ENCODE measurements around the gene OR6C2. TPM values are rescaled to one million over a fixed set of nuclear protein-coding genes. Genes with fewer than 3 reads are reported as not detected.
"Not testable (repeated sequence)": the region's sequence is repeated elsewhere in the genome, so short reads cannot be mapped to it uniquely, and the experiment has no call there.

The OR6C2 gene
- total RNA-seq, 1 donor from 2014 or later: not detected

- no peak for DNase-seq (ENCODE audit: low read depth in 2 of 2)
These were observed 28.4 kb downstream of the OR6C2 start for GRCh38 chr12:55472264-55472663.

GRCh38 chr12:55479136-55479535 is 35.3 kb downstream of the OR6C2 start:
- DNase-seq (ENCODE audit: low read depth in 2 of 2): not testable (repeated sequence)

DNA sequence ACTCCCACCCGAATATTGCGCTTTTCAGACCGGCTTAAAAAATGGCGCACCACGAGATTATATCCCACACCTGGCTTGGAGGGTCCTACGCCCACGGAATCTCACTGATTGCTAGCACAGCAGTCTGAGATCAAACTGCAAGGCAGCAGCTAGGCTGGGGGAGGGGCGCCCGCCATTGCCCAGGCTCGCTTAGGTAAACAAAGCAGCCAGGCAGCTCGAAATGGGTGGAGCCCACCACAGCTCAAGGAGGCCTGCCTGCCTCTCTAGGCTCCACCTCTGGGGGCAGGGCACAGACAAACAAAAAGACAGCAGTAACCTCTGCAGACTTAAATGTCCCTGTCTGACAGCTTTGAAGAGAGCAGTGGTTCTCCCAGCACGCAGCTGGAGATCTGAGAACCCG is 40.4 kb downstream of the OR6C2 start:
- DNase-seq (ENCODE audit: low read depth in 2 of 2): not testable (repeated sequence)

GRCh38 chr12:55492078-55492477 is 48.2 kb downstream of the OR6C2 start, which contains the start of gene OR6C68:
Gene OR6C68 (plus strand): TSS chr12:55492378. CDS start chr12:55492378, 0 bp downstream.
- DNase-seq (ENCODE audit: low read depth in 2 of 2): no peak

GRCh38 chr12:55495490-55495889 is 51.6 kb downstream of the OR6C2 start:
- DNase-seq (ENCODE audit: low read depth in 2 of 2): no peak

DNA sequence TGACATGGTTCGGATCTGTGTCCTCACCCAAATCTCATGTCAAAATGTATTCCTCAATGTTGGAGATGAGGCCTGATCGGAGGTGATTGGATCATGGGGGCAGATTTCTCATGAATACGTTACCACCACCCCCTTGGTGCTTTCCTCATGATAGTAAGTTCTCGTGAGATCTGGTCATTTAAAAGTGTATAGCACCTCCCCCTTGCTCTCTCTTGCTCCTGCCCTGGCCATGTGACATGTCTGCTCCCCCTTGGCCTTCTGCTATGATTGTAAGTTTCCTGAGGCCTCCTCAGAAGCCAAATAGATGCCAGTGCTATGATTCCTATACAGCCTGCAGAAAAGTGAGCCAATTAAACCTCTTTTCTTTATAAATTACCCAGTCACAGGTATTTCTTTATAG is 55.4 kb downstream of the OR6C2 start:
- no peak for DNase-seq (ENCODE audit: low read depth in 2 of 2)

GRCh38 chr12:55499810-55500252 is 56.0 kb downstream of the OR6C2 start:
- no peak for DNase-seq (ENCODE audit: low read depth in 2 of 2)

DNA sequence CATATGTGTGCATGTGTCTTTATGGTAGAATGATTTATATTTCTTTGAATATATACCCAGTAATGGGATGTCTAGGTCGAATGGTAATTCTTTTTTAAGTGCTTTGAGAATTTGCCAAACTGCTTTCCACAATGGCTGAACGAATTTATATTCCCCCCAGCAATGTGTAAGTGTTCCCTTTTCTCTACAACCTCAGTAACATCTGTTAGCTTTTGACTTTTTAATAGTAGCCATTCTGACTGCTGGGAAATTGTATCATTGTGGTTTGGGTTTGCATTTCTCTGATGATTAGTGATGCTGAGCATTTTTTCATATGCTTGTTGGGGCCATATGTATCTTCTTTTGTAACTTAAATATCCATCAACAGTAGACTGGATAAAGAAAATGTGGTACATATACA is 57.7 kb downstream of the OR6C2 start:
- no peak for DNase-seq (ENCODE audit: low read depth in 2 of 2)

Other genes starting within 250 kb of the OR6C2 start
- not detected in 2 replicates for gene OR10A7, start 223.1 kb upstream of the OR6C2 start, total RNA-seq
- not detected in 2 replicates for gene OR6C74, start 199.5 kb upstream of the OR6C2 start, total RNA-seq
- not detected in 2 replicates for gene OR6C6, start 147.5 kb upstream of the OR6C2 start, total RNA-seq
- not detected in 2 replicates for gene OR6C1, start 129.7 kb upstream of the OR6C2 start, total RNA-seq
- not detected in 2 replicates for gene OR6C3, start 113.3 kb upstream of the OR6C2 start, total RNA-seq
- gene OR6C75, start 81.1 kb upstream of the OR6C2 start, total RNA-seq: not detected in 2 replicates
- gene OR6C65, start 43.5 kb upstream of the OR6C2 start, total RNA-seq: not detected in 2 replicates
- not detected in 2 replicates for gene OR6C76, start 17.8 kb upstream of the OR6C2 start, total RNA-seq
- not detected in 2 replicates for gene OR6C70, start 26.1 kb downstream of the OR6C2 start, total RNA-seq
- gene OR6C68, start 48.3 kb downstream of the OR6C2 start, total RNA-seq: not detected in 2 replicates
- gene OR6C4, start 105.5 kb downstream of the OR6C2 start, total RNA-seq: not detected in 2 replicates
- not detected in 2 replicates for gene OR2AP1, start 128.4 kb downstream of the OR6C2 start, total RNA-seq
- not detected in 2 replicates for gene OR10P1, start 192.8 kb downstream of the OR6C2 start, total RNA-seq